HG02981 (cell line): ENCODE data around the gene NUTM2A.
"Not testable (repeated sequence)": the region's sequence is repeated elsewhere in the genome, so short reads cannot be mapped to it uniquely, and the experiment has no call there.

Experiments
- ATAC-seq: cut with Tn5 transposase; IDR thresholded peaks from one replicate; pipeline ENCODE4 v1.9.1; 2021; ENCODE audit warnings: mild to moderate bottlenecking, moderate library complexity; ENCODE audit not compliant: unreplicated experiment

Gene NUTM2A

DNA sequence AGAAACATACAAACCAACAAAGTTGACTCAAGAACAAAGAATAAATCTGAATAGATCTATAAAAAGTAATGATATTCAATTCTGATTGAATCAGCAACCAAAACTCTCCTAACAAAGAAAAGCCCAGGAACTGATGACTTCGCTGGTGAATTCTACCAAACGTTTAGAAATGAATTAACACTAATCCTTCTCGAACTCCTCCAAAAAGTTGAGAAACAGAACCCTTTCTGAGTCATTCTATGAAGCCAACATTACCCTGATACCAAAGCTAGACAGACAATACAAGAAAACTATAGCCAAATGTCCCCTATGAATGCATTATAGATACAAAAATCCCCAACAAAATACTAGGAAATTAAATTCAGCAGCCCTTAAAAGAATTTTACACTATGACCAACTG lies 16.9 kb downstream of the NUTM2A start:
- not testable (repeated sequence) for ATAC-seq

- ATAC-seq: not testable (repeated sequence)
Measured at GRCh38 chr10:87247335-87247734, 22.1 kb downstream of the NUTM2A start.

DNA sequence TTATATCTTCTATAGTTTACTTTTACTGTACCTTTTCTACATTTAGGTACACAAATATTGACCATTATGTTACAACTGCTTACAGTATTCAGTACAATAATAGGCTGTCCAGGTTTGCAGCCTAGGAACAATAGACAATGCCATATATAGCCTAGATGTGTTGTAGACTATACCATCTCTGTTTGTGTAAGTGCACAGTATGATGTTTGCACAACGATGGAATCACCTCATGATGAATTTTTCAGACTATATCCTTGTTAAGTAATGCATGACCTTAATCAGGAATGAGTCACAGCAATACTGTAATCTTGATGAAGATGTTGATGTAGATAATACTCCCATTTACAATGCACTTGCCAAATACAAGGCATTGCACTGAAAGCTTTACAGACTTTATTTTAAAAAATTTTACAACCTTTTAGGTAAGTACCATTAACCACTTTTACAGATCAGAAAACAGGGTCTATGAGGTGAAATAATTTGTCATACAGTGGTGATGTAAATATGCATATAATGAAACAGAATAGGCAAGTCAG lies 23.6 kb downstream of the NUTM2A start:
- ATAC-seq: not testable (repeated sequence)

- not testable (repeated sequence) for ATAC-seq
Measured at GRCh38 chr10:87280749-87281392, 55.6 kb downstream of the NUTM2A start.
